ENCODE data around the gene TADA1. TPM values are rescaled to one million over a fixed set of nuclear protein-coding genes. Genes with fewer than 3 reads are reported as not detected.

Gene TADA1, protein sequence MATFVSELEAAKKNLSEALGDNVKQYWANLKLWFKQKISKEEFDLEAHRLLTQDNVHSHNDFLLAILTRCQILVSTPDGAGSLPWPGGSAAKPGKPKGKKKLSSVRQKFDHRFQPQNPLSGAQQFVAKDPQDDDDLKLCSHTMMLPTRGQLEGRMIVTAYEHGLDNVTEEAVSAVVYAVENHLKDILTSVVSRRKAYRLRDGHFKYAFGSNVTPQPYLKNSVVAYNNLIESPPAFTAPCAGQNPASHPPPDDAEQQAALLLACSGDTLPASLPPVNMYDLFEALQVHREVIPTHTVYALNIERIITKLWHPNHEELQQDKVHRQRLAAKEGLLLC
- total RNA-seq: 15.9 and 16.3 TPM in 2 replicates

GRCh38 chr1:166875734-166876539, at the start of gene TADA1:
Gene TADA1, minus strand, starts transcription at chr1:166876264. Its CDS starts 31 bp downstream, at chr1:166876233.
- intact Hi-C loops (cut with micrococcal nuclease): loop anchor here (1.0 to 10.0 kb wide), 8 partner anchors 35 to 1059 kb away; partner anchors contain the start of genes DCAF6, MPC2, POGK and POU2F1

DNA sequence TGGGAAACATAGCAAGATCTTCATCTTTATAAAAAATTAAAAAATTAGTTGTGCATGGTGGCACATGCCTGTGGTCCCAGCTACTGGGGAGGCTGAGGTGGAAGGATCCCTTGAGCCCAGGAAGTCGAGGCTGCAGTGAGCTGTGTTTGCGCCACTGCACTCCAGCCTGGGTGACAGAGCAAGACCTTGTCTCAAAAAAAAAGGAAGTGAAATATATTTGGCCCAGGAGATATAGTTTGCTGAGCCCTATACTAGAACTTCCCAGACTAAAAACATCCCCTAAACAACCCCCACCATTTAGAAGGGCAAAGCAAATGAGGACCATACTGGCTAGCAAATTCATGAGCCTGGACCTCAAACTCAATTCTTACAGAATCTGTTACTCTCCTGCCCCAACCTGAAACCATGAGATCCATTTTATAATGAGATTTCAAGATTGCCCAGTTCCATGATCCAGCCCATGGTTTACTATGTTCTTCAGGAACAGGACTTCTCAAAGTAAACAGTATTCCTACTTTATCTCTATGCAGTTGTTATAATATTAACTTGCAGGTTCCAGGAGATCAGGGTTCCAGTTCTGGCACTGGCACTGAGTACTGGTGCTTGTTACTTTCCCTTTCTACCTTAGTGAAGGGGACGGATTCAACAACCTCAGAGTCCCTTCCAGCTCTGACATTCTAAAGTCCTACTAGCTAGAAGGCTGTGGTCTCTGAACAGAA, 48.9 kb upstream of the TADA1 start:
- intact Hi-C loops (cut with micrococcal nuclease): no loop called here

- intact Hi-C loops (cut with micrococcal nuclease): no loop called here
Observed at GRCh38 chr1:166920561-166921475, 44.8 kb upstream of the TADA1 start.

- intact Hi-C loops (cut with micrococcal nuclease): loop anchor here (10.0 kb wide), 1 partner anchor 306 kb away; the partner anchor contains the start of gene POU2F1
Observed at GRCh38 chr1:166918956-166919316, 42.9 kb upstream of the TADA1 start.

GRCh38 chr1:166918088-166918955, 42.3 kb upstream of the TADA1 start:
- intact Hi-C loops (cut with micrococcal nuclease): loop anchor here (10.0 kb wide), 1 partner anchor 306 kb away; the partner anchor contains the start of gene POU2F1

- intact Hi-C loops (cut with micrococcal nuclease): loop anchor here (10.0 kb wide), 1 partner anchor 309 kb away; the partner anchor contains the start of gene POU2F1
Observed at GRCh38 chr1:166915941-166916340, 39.9 kb upstream of the TADA1 start.

GRCh38 chr1:166915042-166915441, 39.0 kb upstream of the TADA1 start:
- intact Hi-C loops (cut with micrococcal nuclease): loop anchor here (10.0 kb wide), 1 partner anchor 310 kb away; the partner anchor contains the start of gene POU2F1

DNA sequence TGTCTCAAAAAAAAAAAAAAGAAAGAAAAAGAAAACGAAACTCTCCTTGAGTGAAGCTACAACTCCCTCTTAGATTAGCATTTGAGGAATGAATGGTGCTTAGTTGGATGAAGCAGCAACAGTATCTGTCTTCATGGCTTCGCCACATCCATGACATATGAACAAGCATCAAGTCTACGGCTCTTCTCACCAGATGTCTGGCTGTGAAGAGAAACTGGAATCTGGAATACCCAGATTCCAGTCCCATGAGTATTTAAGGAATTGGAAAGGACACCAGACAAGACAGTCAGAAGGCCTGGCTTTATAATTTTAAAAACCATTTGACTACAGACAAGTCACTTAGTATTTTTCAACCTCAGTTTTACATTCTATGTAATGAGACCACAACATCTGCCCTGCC, 38.0 kb upstream of the TADA1 start:
- intact Hi-C loops (cut with micrococcal nuclease): loop anchor here (5.0 to 10.0 kb wide), 2 partner anchors 208 to 311 kb away; partner anchors contain the start of gene POU2F1

DNA sequence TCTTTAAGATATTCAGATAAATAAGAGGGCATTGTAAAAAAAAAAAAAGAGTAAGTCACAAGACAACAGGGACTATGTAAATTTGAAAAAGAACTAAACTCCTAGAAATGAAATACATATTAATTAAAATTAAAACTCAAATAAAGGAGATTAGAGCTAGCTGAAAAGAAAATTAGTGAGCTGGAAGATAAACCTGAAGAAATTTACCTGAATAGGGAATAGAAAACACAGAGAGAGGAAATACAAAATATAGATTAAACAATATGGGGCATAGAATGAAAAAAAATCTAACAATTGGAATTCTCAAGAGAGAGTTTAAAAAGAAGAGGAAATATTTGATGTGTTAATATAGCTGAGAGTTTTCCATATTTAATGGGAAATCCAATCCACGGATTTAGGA, 35.6 kb upstream of the TADA1 start:
- intact Hi-C loops (cut with micrococcal nuclease): loop anchor here (2.0 to 10.0 kb wide), 4 partner anchors 35 to 313 kb away; partner anchors contain the start of genes POU2F1 and TADA1

DNA sequence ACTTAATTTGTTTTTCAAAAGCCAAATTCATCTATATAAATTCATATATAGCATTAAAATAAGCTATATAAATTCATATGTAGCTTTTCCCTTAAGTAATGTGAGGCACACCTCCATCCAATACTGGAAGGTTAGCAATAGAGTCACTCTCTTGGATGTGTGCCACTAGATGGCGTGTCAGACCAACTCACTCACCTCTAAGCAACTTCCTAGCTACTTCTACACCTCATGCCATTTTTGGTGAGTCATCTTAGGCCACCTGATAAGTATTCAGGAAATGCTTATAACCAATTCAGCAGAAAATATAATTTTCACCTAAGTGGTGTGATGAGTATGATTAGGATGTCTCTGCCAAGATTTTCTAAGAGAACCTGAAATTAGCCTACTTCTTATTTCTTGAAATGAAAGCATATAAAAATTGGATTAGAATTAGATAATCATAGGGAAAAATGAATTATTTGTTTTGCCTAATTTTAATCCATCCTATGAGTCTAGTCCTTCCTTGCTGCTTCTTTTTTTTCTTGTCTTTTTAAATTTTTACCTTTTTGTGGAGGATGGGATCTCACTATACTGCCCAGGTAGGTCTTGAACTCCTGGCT, 34.4 kb upstream of the TADA1 start:
- intact Hi-C loops (cut with micrococcal nuclease): loop anchor here (1.0 to 10.0 kb wide), 5 partner anchors 34 to 314 kb away; partner anchors contain the start of genes POU2F1 and TADA1

DNA sequence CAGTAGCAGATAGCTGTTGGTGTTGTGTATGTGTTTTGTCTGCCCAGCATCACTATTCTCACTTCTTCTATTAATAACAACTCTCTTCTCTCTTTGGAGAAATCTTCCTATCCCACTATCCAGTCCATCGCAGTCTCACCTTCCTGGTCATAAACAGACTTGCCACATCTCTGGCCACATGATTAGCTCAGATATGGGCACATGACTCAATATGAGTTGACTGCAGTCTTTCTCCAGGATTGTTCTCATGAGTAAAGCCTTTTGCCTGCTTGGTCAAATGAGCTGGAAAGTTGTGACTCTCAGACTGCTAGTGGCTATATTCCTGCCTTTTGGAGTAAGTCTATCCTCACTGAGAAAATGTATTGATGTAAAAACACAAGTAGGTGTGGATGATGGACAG, 32.9 kb upstream of the TADA1 start:
- intact Hi-C loops (cut with micrococcal nuclease): no loop called here

DNA sequence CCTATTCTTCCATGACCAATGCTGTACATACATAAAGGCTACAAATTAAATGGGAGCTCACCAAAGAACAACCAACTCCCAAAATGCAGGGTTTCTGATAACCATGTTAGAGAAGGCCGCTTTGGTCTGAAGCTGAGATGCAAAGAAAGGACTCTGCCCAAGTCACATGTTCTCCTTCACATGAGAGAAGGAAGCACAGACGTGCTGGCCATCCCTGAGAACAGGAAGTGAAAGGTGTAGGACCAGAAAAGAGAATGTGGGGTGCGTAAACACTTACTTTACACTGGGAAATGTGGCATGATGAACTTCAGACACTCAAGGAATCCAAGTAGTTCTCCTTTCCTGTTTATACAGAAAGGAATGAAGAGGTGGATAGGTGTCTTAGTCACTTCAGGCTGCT, 31.7 kb upstream of the TADA1 start:
- intact Hi-C loops (cut with micrococcal nuclease): loop anchor here (2.0 kb wide), 1 partner anchor 23 kb away; no protein-coding TSS in a partner anchor

- intact Hi-C loops (cut with micrococcal nuclease): loop anchor here (2.0 kb wide), 1 partner anchor 22 kb away; no protein-coding TSS in a partner anchor
Observed at GRCh38 chr1:166907051-166907450, 31.0 kb upstream of the TADA1 start.

DNA sequence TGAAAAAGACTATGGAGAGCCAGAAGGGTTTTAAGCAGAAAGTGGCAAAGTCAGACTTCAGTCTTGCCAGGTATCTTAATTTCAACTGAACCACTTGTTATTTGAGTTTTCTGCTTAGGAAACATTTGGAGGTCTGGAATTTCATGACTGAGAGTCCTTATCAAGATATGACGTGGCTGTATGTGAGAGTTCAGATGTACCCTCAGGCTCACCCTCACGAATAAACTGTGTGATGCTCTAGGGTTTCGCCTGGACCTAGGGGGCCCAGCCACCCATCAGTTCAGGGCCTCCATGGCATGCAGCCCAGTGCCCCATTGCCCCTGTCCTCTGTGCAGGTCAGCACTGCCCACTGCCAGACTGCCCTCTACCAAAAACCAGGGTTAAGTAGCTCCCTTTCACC, 30.6 kb upstream of the TADA1 start:
- intact Hi-C loops (cut with micrococcal nuclease): loop anchor here (2.0 kb wide), 1 partner anchor 22 kb away; no protein-coding TSS in a partner anchor

GRCh38 chr1:166905900-166906299, 29.8 kb upstream of the TADA1 start:
- intact Hi-C loops (cut with micrococcal nuclease): loop anchor here (2.0 kb wide), 1 partner anchor 21 kb away; no protein-coding TSS in a partner anchor

GRCh38 chr1:166905136-166905535, 29.1 kb upstream of the TADA1 start:
- intact Hi-C loops (cut with micrococcal nuclease): no loop called here

DNA sequence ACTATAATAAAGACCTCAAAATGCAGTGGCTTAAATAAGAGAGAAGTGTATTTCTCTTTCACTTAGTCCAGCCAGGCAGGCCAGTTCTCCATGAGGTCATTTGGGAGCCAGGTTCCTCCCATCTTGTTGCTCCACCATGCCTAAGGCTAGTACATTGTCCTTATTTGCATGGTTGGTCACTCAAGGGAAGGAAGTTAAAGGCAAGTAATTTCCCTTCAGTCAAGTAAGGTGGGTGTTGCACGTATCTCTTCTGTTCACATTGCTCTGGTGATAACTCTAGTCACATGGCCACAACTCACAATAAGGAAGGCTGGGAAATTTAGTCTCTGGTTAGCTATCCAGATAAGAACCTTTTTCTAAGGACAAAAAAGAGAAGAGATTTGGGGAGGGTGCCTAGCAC, 27.2 kb upstream of the TADA1 start:
- intact Hi-C loops (cut with micrococcal nuclease): no loop called here

GRCh38 chr1:166902279-166902678, 26.2 kb upstream of the TADA1 start:
- intact Hi-C loops (cut with micrococcal nuclease): no loop called here

Measured in T-helper 2 cell treated with Interferon-gamma antibody and Interleukin-4, amounts not matched to agents 100 ng/mL and 5 ng/mL, for 36 hours (primary cell).